SK-N-MC (cell line): ENCODE measurements around the gene PLP2.

ENCODE experiments used
- EZH2 ChIP-seq: fragments of 200-600 bp; sonication (generic); IDR thresholded peaks from one replicate; pipeline ENCODE4 v1.6.1; 2017; ENCODE audit warnings: antibody characterized with exemption
- POLR2AphosphoS5 ChIP-seq: IDR thresholded peaks from 2 replicates; pipeline ENCODE4 v1.6.1; 2012; ENCODE audit warnings: mild to moderate bottlenecking, low read depth, low read length, borderline replicate concordance

DNA sequence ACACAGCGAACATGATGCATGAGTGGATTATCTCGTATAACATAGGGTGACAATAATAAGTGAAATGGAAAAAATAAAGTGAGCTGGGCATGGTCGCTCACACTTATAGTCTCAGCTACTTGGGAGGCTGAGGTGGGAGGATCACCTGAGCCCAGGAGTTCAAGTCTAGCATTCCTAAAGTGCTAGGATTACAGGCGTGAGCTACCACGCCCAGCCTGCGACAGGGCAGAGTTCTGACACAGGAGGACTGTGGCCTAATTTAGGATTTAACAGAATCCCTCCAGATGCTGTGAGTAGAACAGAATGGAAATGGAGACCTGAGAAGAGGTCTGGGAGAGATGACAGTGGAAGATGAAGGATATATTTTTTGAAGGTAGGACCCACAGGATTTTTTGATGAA is 17.9 kb downstream of the PLP2 start:
- TF ChIP-seq EZH2 (no peak), POLR2AphosphoS5 (no peak)
